Measurements from ENCODE around the gene FKBP15. TPM values are rescaled to one million over a fixed set of nuclear protein-coding genes. Genes with fewer than 3 reads are reported as not detected.

The FKBP15 gene
- total and polyA plus RNA-seq, 2 of the 8 experiments (the other 6 are each of a cell fraction or from before 2014, with no cell fraction given): 9.9 to 13.8 TPM

DNA sequence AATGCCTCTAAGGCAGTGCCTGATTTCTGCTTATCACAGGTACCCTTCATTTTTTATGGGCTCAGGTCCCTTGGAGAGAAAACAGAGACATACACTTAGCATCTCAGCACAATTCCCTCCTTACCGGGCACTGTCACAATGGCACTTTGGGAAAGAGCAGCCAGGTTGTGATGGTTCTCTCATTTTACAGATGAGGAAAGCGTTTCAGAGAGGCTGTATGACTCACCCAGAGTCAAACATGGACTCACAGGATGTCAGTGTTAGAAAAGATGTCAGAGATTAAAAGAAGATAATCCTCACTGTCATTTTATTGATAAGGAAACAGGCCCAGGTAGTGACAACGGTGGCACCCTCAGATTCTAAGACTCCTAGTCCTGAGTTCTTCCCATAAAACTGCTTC lies 82.3 kb downstream of the FKBP15 start:
- DNase-seq (ENCODE audit: low read depth in 1 of 2, low spot score in 2 of 2) (no peak), FAIRE-seq (no peak)
- no peak overlapping the region for H3K9ac ChIP-seq (replicated peaks in 1 of 4; ENCODE audit: extremely low read depth in 1 of 4, low read depth in 3 of 4, low read length in 3 of 4)
- peaks cover 0 to 2% (median 0%) of the 10 kb centered on the region in 4 experiments; a peak in 1 of 7 replicates for H3K27me3 ChIP-seq (replicated peaks in 1 of 4; ENCODE audit: control insufficient read depth in 3 of 4, extremely low read depth in 1 of 4, insufficient read depth in 3 of 4, low read length in 3 of 4)
- H3K4me3 ChIP-seq (ENCODE audit: extremely low read depth in 1 of 4, insufficient read depth in 2 of 4, low read depth in 3 of 4, low read length in 4 of 4): no peak overlapping the region
- H3K4me2 ChIP-seq (ENCODE audit: insufficient read depth in 1 of 2, low read depth in 2 of 2, low read length in 2 of 2): no peak overlapping the region
- no peak overlapping the region for H2BK12ac ChIP-seq (ENCODE audit: low read depth, low read length)
- no peak overlapping the region for H4K8ac ChIP-seq (ENCODE audit: extremely low read depth, insufficient read depth, low read length)
- H3K14ac ChIP-seq (ENCODE audit: insufficient read length): no peak overlapping the region
- H3K9me3 ChIP-seq (ENCODE audit: insufficient read depth in 2 of 2, low read depth in 1 of 2, low read length in 1 of 2): no peaks in the 10 kb centered on the region
- H3K79me2 ChIP-seq (ENCODE audit: control insufficient read depth in 1 of 2, insufficient read depth in 2 of 2, low read length in 2 of 2): no peaks in the 10 kb centered on the region
- 73% methylated on average over 3 of the region's 3 CpGs; no CpG with 5 or more reads in 1 of the 2 experiments for WGBS, 2 experiments (ENCODE audit: extremely low coverage in 1 of 2, insufficient coverage in 1 of 2, insufficient read length in 1 of 2, insufficient replicate concordance in 2 of 2, low coverage in 1 of 2, low lambda C conversion rate in 2 of 2, missing lambda C conversion rate in 1 of 2)
- H2AFZ ChIP-seq (ENCODE audit: low read length): no peak overlapping the region
- H2BK20ac ChIP-seq (ENCODE audit: low read length): no peak overlapping the region
- H3K4me1 ChIP-seq (replicated peaks in 1 of 4; ENCODE audit: control insufficient read depth in 3 of 4, insufficient read depth in 4 of 4, low read length in 3 of 4): no peaks in the 10 kb centered on the region
- H3K4ac ChIP-seq (replicated peaks; ENCODE audit: insufficient read length, low read depth, low read length): no peak overlapping the region
- no peak overlapping the region for H3K23ac ChIP-seq (ENCODE audit: insufficient read length)
- no peak for TF ChIP-seq SIRT6 (IDR thresholded peaks at IDR 0.05; ENCODE audit: low read length)
- no peak for TF ChIP-seq RFX5 (IDR thresholded peaks at IDR 0.05; ENCODE audit: borderline replicate concordance, low read depth, low read length)
- TF ChIP-seq CHD1 (IDR thresholded peaks at IDR 0.05; ENCODE audit: low read depth, low read length): no peak
- no peak for TF ChIP-seq EP300 (IDR thresholded peaks at IDR 0.05; ENCODE audit: borderline replicate concordance in 1 of 2, low read depth in 2 of 2, low read length in 2 of 2)
- no peak for TF ChIP-seq BCL11A (IDR thresholded peaks at IDR 0.05; ENCODE audit: low read depth in 2 of 2, low read length in 2 of 2)
- no peak for TF ChIP-seq NRF1 (IDR thresholded peaks at IDR 0.05; ENCODE audit: low read depth, low read length)
- no peak for TF ChIP-seq BACH1 (IDR thresholded peaks at IDR 0.05; ENCODE audit: low read length)
- TF ChIP-seq, protein P1, sequence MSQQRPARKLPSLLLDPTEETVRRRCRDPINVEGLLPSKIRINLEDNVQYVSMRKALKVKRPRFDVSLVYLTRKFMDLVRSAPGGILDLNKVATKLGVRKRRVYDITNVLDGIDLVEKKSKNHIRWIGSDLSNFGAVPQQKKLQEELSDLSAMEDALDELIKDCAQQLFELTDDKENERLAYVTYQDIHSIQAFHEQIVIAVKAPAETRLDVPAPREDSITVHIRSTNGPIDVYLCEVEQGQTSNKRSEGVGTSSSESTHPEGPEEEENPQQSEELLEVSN (IDR thresholded peaks at IDR 0.05): no peak
- TF ChIP-seq MAFK (IDR thresholded peaks at IDR 0.05; ENCODE audit: low read depth, low read length): no peak
- TF ChIP-seq YY1 (IDR thresholded peaks at IDR 0.05; ENCODE audit: low read depth, low read length): no peak
- no peak for TF ChIP-seq SP2 (IDR thresholded peaks at IDR 0.05; ENCODE audit: low read length)
- TF ChIP-seq SRF (IDR thresholded peaks at IDR 0.05; ENCODE audit: low read depth, low read length): no peak
- no peak for TF ChIP-seq SIX5 (IDR thresholded peaks at IDR 0.05; ENCODE audit: low read depth, low read length)
- no peak overlapping the region for H2AK5ac ChIP-seq (ENCODE audit: low read depth, low read length)
- H3K18ac ChIP-seq (ENCODE audit: extremely low read depth, low read length): no peak overlapping the region
- H4K91ac ChIP-seq (replicated peaks; ENCODE audit: insufficient read length, low read length): no peak overlapping the region
- H2BK15ac ChIP-seq (ENCODE audit: low read length): no peak overlapping the region
- ChIA-PET CTCF (ENCODE audit: partially characterized antibody) (no interaction called here), POLR2A (ENCODE audit: partially characterized antibody) (no interaction called here)
- no peaks in the 10 kb centered on the region for H4K20me1 ChIP-seq (replicated peaks in 1 of 2; ENCODE audit: control insufficient read depth in 1 of 2, insufficient read depth in 2 of 2, low read length in 2 of 2)
- H3K79me1 ChIP-seq (ENCODE audit: low read depth, low read length): no peaks in the 10 kb centered on the region
- H2BK5ac ChIP-seq (ENCODE audit: low read depth, low read length): no peak overlapping the region
- no peaks in the 10 kb centered on the region for H3K23me2 ChIP-seq (ENCODE audit: low read depth, low read length)
- no peak overlapping the region for H2BK120ac ChIP-seq (replicated peaks; ENCODE audit: low read depth, low read length)
- H3K56ac ChIP-seq (replicated peaks; ENCODE audit: insufficient read length, low read depth, low read length): no peak overlapping the region
- H3K36me3 ChIP-seq (ENCODE audit: control insufficient read depth in 2 of 4, insufficient read depth in 4 of 4, low read length in 3 of 4): no peaks in the 10 kb centered on the region
- no peak overlapping the region for H3K27ac ChIP-seq (ENCODE audit: low read depth, low read length)
- H4K5ac ChIP-seq (ENCODE audit: insufficient read length, low read depth, low read length): no peak overlapping the region

Measured in H1 (cell line).